Measurements from ENCODE around the gene DNMT1.

DNA sequence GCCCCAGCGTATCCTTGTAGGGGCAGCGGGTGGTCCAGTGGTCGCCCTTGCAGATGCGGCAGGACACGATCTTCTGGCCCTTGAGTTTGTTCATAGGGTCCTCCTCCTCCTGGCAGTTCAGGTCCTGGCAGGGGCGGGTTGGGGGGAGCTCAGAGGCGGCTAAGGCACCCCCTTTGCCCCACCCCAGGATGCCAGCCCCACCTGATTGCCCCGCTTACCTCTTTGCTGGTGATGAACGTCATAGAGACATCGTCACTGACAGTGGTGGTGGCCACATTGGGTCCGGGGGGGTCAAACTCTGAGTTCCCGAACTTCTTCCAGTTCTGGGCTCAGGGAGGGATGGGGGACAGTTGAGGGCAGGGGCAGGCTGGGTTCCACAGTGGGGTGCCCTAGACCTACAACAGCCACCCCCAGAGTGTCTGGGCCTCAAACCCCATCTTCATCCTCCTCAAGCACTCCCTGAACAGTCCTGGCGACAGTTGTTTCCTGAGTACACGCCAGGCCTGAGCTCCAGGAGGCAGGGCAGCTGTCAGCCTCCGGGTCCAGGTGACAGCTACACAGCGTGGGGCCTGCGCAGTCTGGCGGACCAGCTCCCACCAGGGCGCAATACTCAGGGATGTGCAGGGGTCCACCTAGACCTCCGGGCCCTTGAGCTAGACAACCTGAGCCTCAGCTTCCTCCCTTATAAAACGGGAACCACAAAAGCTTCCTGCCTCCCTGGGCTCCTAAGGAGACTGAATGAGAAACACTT, 77.7 kb downstream of the DNMT1 start:
- TF ChIP-seq EP300 (IDR thresholded peaks at IDR 0.05) (no peak), POLR2AphosphoS5 (IDR thresholded peaks at IDR 0.05) (no peak)

Data from upper lobe of left lung (tissue), 4 donors.